Ovary (tissue), 3 donors: ENCODE measurements around the gene CAMK2D.

ENCODE experiments used
- POLR2A ChIP-seq: fragments of 450-650 bp; IDR thresholded peaks from one replicate; pipeline ENCODE4 v1.6.1; 2017; ENCODE audit warnings: antibody characterized with exemption, mild to moderate bottlenecking, moderate library complexity
- TF ChIP-seq, protein P1 (sequence below), 3 donors: fragments of 450-650 bp in 2 of 3; fragments of 200-600 bp in 1 of 3; IDR thresholded peaks; one replicate each; pipeline versions ENCODE4 v1.5.1 to v1.8.0; 2016 to 2022; ENCODE audit warnings: antibody characterized with exemption in 3 of 3, mild to moderate bottlenecking in 1 of 3
- donor health status: DM: no; HTN: no; CAD: no.

DNA sequence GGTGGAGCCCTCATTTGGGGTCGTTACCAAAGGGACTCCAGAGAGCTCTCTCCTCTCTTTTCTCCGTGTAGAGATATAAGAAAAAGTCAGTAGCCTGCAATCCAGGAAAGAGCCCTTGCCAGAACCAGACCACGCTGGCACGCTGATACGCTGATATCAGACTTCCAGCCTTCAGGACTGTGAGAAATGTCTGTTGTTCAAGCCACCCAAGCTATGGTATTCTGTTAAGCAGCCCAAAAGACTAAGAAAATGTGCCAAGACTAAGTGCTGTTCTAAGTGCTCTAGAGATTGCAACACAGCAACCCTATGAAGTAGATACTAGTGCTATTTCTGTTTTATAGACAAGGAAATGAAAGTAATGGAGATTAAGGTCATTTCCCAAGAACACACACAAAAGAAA, 205.7 kb downstream of the CAMK2D start:
- TF ChIP-seq POLR2A, result no peak
- TF ChIP-seq, protein P1, sequence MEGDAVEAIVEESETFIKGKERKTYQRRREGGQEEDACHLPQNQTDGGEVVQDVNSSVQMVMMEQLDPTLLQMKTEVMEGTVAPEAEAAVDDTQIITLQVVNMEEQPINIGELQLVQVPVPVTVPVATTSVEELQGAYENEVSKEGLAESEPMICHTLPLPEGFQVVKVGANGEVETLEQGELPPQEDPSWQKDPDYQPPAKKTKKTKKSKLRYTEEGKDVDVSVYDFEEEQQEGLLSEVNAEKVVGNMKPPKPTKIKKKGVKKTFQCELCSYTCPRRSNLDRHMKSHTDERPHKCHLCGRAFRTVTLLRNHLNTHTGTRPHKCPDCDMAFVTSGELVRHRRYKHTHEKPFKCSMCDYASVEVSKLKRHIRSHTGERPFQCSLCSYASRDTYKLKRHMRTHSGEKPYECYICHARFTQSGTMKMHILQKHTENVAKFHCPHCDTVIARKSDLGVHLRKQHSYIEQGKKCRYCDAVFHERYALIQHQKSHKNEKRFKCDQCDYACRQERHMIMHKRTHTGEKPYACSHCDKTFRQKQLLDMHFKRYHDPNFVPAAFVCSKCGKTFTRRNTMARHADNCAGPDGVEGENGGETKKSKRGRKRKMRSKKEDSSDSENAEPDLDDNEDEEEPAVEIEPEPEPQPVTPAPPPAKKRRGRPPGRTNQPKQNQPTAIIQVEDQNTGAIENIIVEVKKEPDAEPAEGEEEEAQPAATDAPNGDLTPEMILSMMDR (IDR thresholded peaks at IDR 0.05), result no peak
